Measurements from ENCODE around the gene CELF3. TPM values are rescaled to one million over a fixed set of nuclear protein-coding genes. Genes with fewer than 3 reads are reported as not detected.

The CELF3 gene
- total RNA-seq, 1 donor, result not detected

- no peaks in the 10 kb centered on the region for H3K36me3 ChIP-seq (ENCODE audit: insufficient read depth, low read length)
- no peak overlapping the region for H3K27ac ChIP-seq (ENCODE audit: low read depth, low read length)
- H3K9me3 ChIP-seq (ENCODE audit: low read depth, low read length), result no peaks in the 10 kb centered on the region
- peak overlapping the region; percentile 62 for H3K4me3 ChIP-seq (ENCODE audit: insufficient read depth, low read length)
- peaks cover 44% of the 10 kb centered on the region for H3K27me3 ChIP-seq (ENCODE audit: insufficient read depth, low read length)
- peak overlapping the region; percentile 62 for H2AFZ ChIP-seq (ENCODE audit: low read length)
- no peaks in the 10 kb centered on the region for H3K79me2 ChIP-seq (ENCODE audit: insufficient read depth, low read length)
- peak; percentile 85 for DNase-seq (ENCODE audit: insufficient read length, low spot score, missing footprints)
- no peak for TF ChIP-seq CTCF (IDR thresholded peaks at IDR 0.05; ENCODE audit: extremely low read depth, low read depth, low read length)
- peak overlapping the region; percentile 76 for H3K4me2 ChIP-seq (ENCODE audit: insufficient read depth, low read length)
- no peaks in the 10 kb centered on the region for H4K20me1 ChIP-seq (ENCODE audit: insufficient read depth, low read length)
- peaks cover 7% of the 10 kb centered on the region for H3K4me1 ChIP-seq (ENCODE audit: insufficient read depth, low read length)
Observed at GRCh38 chr1:151728151-151729054, 11.8 kb upstream of the CELF3 start.

- Histone ChIP-seq H3K4me2 (ENCODE audit: insufficient read depth, low read length) (no peak overlapping the region), H3K79me2 (ENCODE audit: insufficient read depth, low read length) (no peaks in the 10 kb centered on the region), H3K4me1 (ENCODE audit: insufficient read depth, low read length) (peaks cover 22% of the 10 kb centered on the region), H4K20me1 (ENCODE audit: insufficient read depth, low read length) (no peaks in the 10 kb centered on the region), H3K36me3 (ENCODE audit: insufficient read depth, low read length) (no peaks in the 10 kb centered on the region), H3K27me3 (ENCODE audit: insufficient read depth, low read length) (peaks cover 45% of the 10 kb centered on the region), H3K27ac (ENCODE audit: low read depth, low read length) (no peak overlapping the region), H2AFZ (ENCODE audit: low read length) (no peak overlapping the region), H3K4me3 (ENCODE audit: insufficient read depth, low read length) (no peak overlapping the region), H3K9me3 (ENCODE audit: low read depth, low read length) (no peaks in the 10 kb centered on the region)
- no peak for DNase-seq (ENCODE audit: insufficient read length, low spot score, missing footprints)
- TF ChIP-seq CTCF (IDR thresholded peaks at IDR 0.05; ENCODE audit: extremely low read depth, low read depth, low read length), result no peak
Observed at GRCh38 chr1:151723726-151724370, 7.2 kb upstream of the CELF3 start.

- DNase-seq (ENCODE audit: insufficient read length, low spot score, missing footprints), result peak; percentile 62
- H3K9me3 ChIP-seq (ENCODE audit: low read depth, low read length), result no peaks in the 10 kb centered on the region
- H3K4me2 ChIP-seq (ENCODE audit: insufficient read depth, low read length), result peak overlapping the region; percentile 99
- no peaks in the 10 kb centered on the region for H4K20me1 ChIP-seq (ENCODE audit: insufficient read depth, low read length)
- H2AFZ ChIP-seq (ENCODE audit: low read length), result peak overlapping the region; percentile 83
- TF ChIP-seq CTCF (IDR thresholded peaks at IDR 0.05; ENCODE audit: extremely low read depth, low read depth, low read length), result no peak
- H3K27me3 ChIP-seq (ENCODE audit: insufficient read depth, low read length), result peaks cover 62% of the 10 kb centered on the region
- H3K27ac ChIP-seq (ENCODE audit: low read depth, low read length), result no peak overlapping the region
- H3K36me3 ChIP-seq (ENCODE audit: insufficient read depth, low read length), result no peaks in the 10 kb centered on the region
- peaks cover 15% of the 10 kb centered on the region for H3K4me1 ChIP-seq (ENCODE audit: insufficient read depth, low read length)
- peak overlapping the region; percentile 72 for H3K4me3 ChIP-seq (ENCODE audit: insufficient read depth, low read length)
- no peaks in the 10 kb centered on the region for H3K79me2 ChIP-seq (ENCODE audit: insufficient read depth, low read length)
Observed at GRCh38 chr1:151721788-151722510, 5.3 kb upstream of the CELF3 start.
